Ascending aorta (tissue), 2 donors: ENCODE data around the gene PIK3CD. TPM values are rescaled to one million over a fixed set of nuclear protein-coding genes. Genes with fewer than 3 reads are reported as not detected.
A peak's percentile ranks its signal among the peaks of the same experiment; 100 is the strongest.

Experiments
- DNase-seq, 2 donors: peaks; one replicate each; pipeline ENCODE4 v3.0.0-alpha.2; 2019; ENCODE audit warnings: low spot score in 2 of 2
- H3K27ac ChIP-seq, 2 donors: fragments of 200-600 bp; sonication (generic); one replicate each; pipeline ENCODE4 v1.5.1; 2016 to 2017; ENCODE audit warnings: mild to moderate bottlenecking in 1 of 2
- H3K27me3 ChIP-seq: fragments of 200-600 bp; sonication (generic); one replicate; pipeline ENCODE4 v1.5.1; 2017
- H3K36me3 ChIP-seq, 2 donors: fragments of 200-600 bp; sonication (generic); one replicate each; pipeline ENCODE4 v1.5.1; 2016
- H3K4me1 ChIP-seq, 2 donors: fragments of 200-600 bp; sonication (generic); one replicate each; pipeline ENCODE4 v1.5.1; 2016 to 2017; ENCODE audit warnings: mild to moderate bottlenecking in 1 of 2
- H3K4me3 ChIP-seq, 2 donors: fragments of 200-600 bp; sonication (generic); one replicate each; pipeline ENCODE4 v1.5.1; 2016 to 2017; ENCODE audit warnings: mild to moderate bottlenecking in 1 of 2
- H3K9me3 ChIP-seq, 2 donors: fragments of 200-600 bp; sonication (generic); one replicate each; pipeline ENCODE4 v1.5.1; 2016
- CTCF ChIP-seq, 3 experiments: fragments of 200-600 bp in 2 of 3; fragments of 450-650 bp in 1 of 3; sonication (generic) in 2 of 3; IDR thresholded peaks; one replicate each; pipeline ENCODE4 v1.5.1; 2016 to 2019; ENCODE audit warnings: antibody characterized with exemption in 3 of 3, mild to moderate bottlenecking in 1 of 3, moderate library complexity in 1 of 3
- intact Hi-C: fragments of 100-400 bp; cut with DNase I; formaldehyde crosslinking; loops from one replicate; pipeline ENCODE4 v1.15.1; 2023
- total RNA-seq: library from RNA; depleted of rRNA; stranded (reverse); fragments of >200 nt; gene quantifications from one replicate; pipeline ENCODE4 v1.1.0, GENCODE V29; 2016

PIK3CD gene
- total RNA-seq, 1 donor from 2014 or later = 19.7 TPM

- peaks cover 7 to 12% of the 10 kb centered on the region in 2 donors for H3K4me1 ChIP-seq
- H3K9me3 ChIP-seq = no peaks in the 10 kb centered on the region
- no peak overlapping the region for H3K4me3 ChIP-seq
- H3K36me3 ChIP-seq = no peaks in the 10 kb centered on the region
- no peak overlapping the region for H3K27ac ChIP-seq
- DNase-seq = no peak
- no peaks in the 10 kb centered on the region for H3K27me3 ChIP-seq
- intact Hi-C loops = no loop called here
- TF ChIP-seq CTCF (IDR thresholded peaks at IDR 0.05) = no peak
These were observed 1.8 kb upstream of the PIK3CD start for GRCh38 chr1:9649769-9650168.

GRCh38 chr1:9651220-9651564 is 339 bp upstream of the PIK3CD start:
- no peaks in the 10 kb centered on the region for H3K36me3 ChIP-seq
- H3K4me1 ChIP-seq = peaks cover 7 to 12% of the 10 kb centered on the region in 2 donors
- no peaks in the 10 kb centered on the region for H3K27me3 ChIP-seq
- no peaks in the 10 kb centered on the region for H3K9me3 ChIP-seq
- no peak for DNase-seq
- peak overlapping the region; percentile 52 to 66 for H3K4me3 ChIP-seq
- intact Hi-C loops = no loop called here
- TF ChIP-seq CTCF (IDR thresholded peaks at IDR 0.05) = no peak
- no peak overlapping the region for H3K27ac ChIP-seq

GRCh38 chr1:9652379-9653209 is 1.1 kb downstream of the PIK3CD start:
- no peak for TF ChIP-seq CTCF (IDR thresholded peaks at IDR 0.05)
- intact Hi-C loops = no loop called here
- no peak for DNase-seq
- peak overlapping the region; percentile 52 to 66 for H3K4me3 ChIP-seq
- peaks cover 7 to 12% of the 10 kb centered on the region in 2 donors for H3K4me1 ChIP-seq
- H3K27ac ChIP-seq = peak overlapping the region in 1 of 2 donors; percentile 26
- H3K36me3 ChIP-seq = no peaks in the 10 kb centered on the region
- no peaks in the 10 kb centered on the region for H3K27me3 ChIP-seq
- H3K9me3 ChIP-seq = no peaks in the 10 kb centered on the region

GRCh38 chr1:9653210-9653490 is 1.6 kb downstream of the PIK3CD start:
- Histone ChIP-seq H3K4me1 (peaks cover 7 to 12% of the 10 kb centered on the region in 2 donors), H3K27me3 (no peaks in the 10 kb centered on the region), H3K36me3 (no peaks in the 10 kb centered on the region), H3K9me3 (no peaks in the 10 kb centered on the region), H3K27ac (no peak overlapping the region), H3K4me3 (peak overlapping the region in 1 of 2 donors; percentile 66)
- intact Hi-C loops = no loop called here
- TF ChIP-seq CTCF (IDR thresholded peaks at IDR 0.05) = no peak
- no peak for DNase-seq

GRCh38 chr1:9653491-9654050 is 2.0 kb downstream of the PIK3CD start:
- Histone ChIP-seq H3K27ac (no peak overlapping the region), H3K9me3 (no peaks in the 10 kb centered on the region), H3K36me3 (no peaks in the 10 kb centered on the region), H3K27me3 (no peaks in the 10 kb centered on the region), H3K4me3 (peak overlapping the region in 1 of 2 donors; percentile 66), H3K4me1 (peaks cover 7 to 12% of the 10 kb centered on the region in 2 donors)
- no peak for DNase-seq
- intact Hi-C loops = no loop called here
- no peak for TF ChIP-seq CTCF (IDR thresholded peaks at IDR 0.05)
